ENCODE results near the gene KRT32.

The KRT32 gene

GRCh38 chr17:41466988-41467387 lies at the start of gene KRT32:
KRT32 (minus strand) TSS chr17:41467386; CDS start chr17:41467325, 61 bp downstream.
- H3K4me3 ChIP-seq (ENCODE audit: low read depth in 1 of 2, low read length in 2 of 2), result no peak within 1 kb of the TSS
- H3K9ac ChIP-seq (ENCODE audit: low read depth in 1 of 2, low read length in 2 of 2), result no peak within 1 kb of the TSS
- no peaks in the 10 kb centered on the region for H3K9me3 ChIP-seq (ENCODE audit: control insufficient read depth in 1 of 2, low read length in 2 of 2)
- H3K27ac ChIP-seq (ENCODE audit: low read depth, low read length), result no peak within 1 kb of the TSS
- H3K36me3 ChIP-seq (ENCODE audit: control insufficient read depth in 1 of 2, insufficient read depth in 2 of 2, low read length in 2 of 2), result no peaks in the 10 kb centered on the region
- no peaks in the 10 kb centered on the region for H3K27me3 ChIP-seq (ENCODE audit: control insufficient read depth in 1 of 2, insufficient read depth in 2 of 2, low read length in 2 of 2)
- no peaks in the 10 kb centered on the region for H3K4me1 ChIP-seq (ENCODE audit: control insufficient read depth in 1 of 2, insufficient read depth in 2 of 2, low read length in 2 of 2)

GRCh38 chr17:41516830-41517283 lies 49.7 kb upstream of the KRT32 start:
- Histone ChIP-seq H3K4me3 (ENCODE audit: low read depth in 1 of 2, low read length in 2 of 2) (no peak overlapping the region), H3K27ac (ENCODE audit: low read depth, low read length) (no peak overlapping the region), H3K9me3 (ENCODE audit: control insufficient read depth in 1 of 2, low read length in 2 of 2) (no peaks in the 10 kb centered on the region), H3K4me1 (ENCODE audit: control insufficient read depth in 1 of 2, insufficient read depth in 2 of 2, low read length in 2 of 2) (peaks cover 32 to 35% of the 10 kb centered on the region in 2 donors), H3K27me3 (ENCODE audit: control insufficient read depth in 1 of 2, insufficient read depth in 2 of 2, low read length in 2 of 2) (no peaks in the 10 kb centered on the region), H3K36me3 (ENCODE audit: control insufficient read depth in 1 of 2, insufficient read depth in 2 of 2, low read length in 2 of 2) (no peaks in the 10 kb centered on the region), H3K9ac (ENCODE audit: low read depth in 1 of 2, low read length in 2 of 2) (no peak overlapping the region)

- Histone ChIP-seq H3K36me3 (ENCODE audit: control insufficient read depth in 1 of 2, insufficient read depth in 2 of 2, low read length in 2 of 2) (no peaks in the 10 kb centered on the region), H3K27me3 (ENCODE audit: control insufficient read depth in 1 of 2, insufficient read depth in 2 of 2, low read length in 2 of 2) (no peaks in the 10 kb centered on the region), H3K9me3 (ENCODE audit: control insufficient read depth in 1 of 2, low read length in 2 of 2) (no peaks in the 10 kb centered on the region), H3K27ac (ENCODE audit: low read depth, low read length) (no peak overlapping the region), H3K4me3 (ENCODE audit: low read depth in 1 of 2, low read length in 2 of 2) (no peak overlapping the region), H3K4me1 (ENCODE audit: control insufficient read depth in 1 of 2, insufficient read depth in 2 of 2, low read length in 2 of 2) (peaks cover 32 to 35% of the 10 kb centered on the region in 2 donors), H3K9ac (ENCODE audit: low read depth in 1 of 2, low read length in 2 of 2) (no peak overlapping the region)
Measured at GRCh38 chr17:41516147-41516829, 49.1 kb upstream of the KRT32 start.

GRCh38 chr17:41513168-41513547 lies 46.0 kb upstream of the KRT32 start:
- Histone ChIP-seq H3K27me3 (ENCODE audit: control insufficient read depth in 1 of 2, insufficient read depth in 2 of 2, low read length in 2 of 2) (no peaks in the 10 kb centered on the region), H3K4me1 (ENCODE audit: control insufficient read depth in 1 of 2, insufficient read depth in 2 of 2, low read length in 2 of 2) (peaks cover 20 to 22% of the 10 kb centered on the region in 2 donors), H3K9me3 (ENCODE audit: control insufficient read depth in 1 of 2, low read length in 2 of 2) (no peaks in the 10 kb centered on the region), H3K4me3 (ENCODE audit: low read depth in 1 of 2, low read length in 2 of 2) (no peak overlapping the region), H3K27ac (ENCODE audit: low read depth, low read length) (no peak overlapping the region), H3K9ac (ENCODE audit: low read depth in 1 of 2, low read length in 2 of 2) (no peak overlapping the region), H3K36me3 (ENCODE audit: control insufficient read depth in 1 of 2, insufficient read depth in 2 of 2, low read length in 2 of 2) (no peaks in the 10 kb centered on the region)

- H3K9me3 ChIP-seq (ENCODE audit: control insufficient read depth in 1 of 2, low read length in 2 of 2), result no peaks in the 10 kb centered on the region
- no peaks in the 10 kb centered on the region for H3K36me3 ChIP-seq (ENCODE audit: control insufficient read depth in 1 of 2, insufficient read depth in 2 of 2, low read length in 2 of 2)
- peaks cover 20 to 22% of the 10 kb centered on the region in 2 donors for H3K4me1 ChIP-seq (ENCODE audit: control insufficient read depth in 1 of 2, insufficient read depth in 2 of 2, low read length in 2 of 2)
- H3K4me3 ChIP-seq (ENCODE audit: low read depth in 1 of 2, low read length in 2 of 2), result no peak overlapping the region
- H3K27me3 ChIP-seq (ENCODE audit: control insufficient read depth in 1 of 2, insufficient read depth in 2 of 2, low read length in 2 of 2), result no peaks in the 10 kb centered on the region
- H3K9ac ChIP-seq (ENCODE audit: low read depth in 1 of 2, low read length in 2 of 2), result no peak overlapping the region
- H3K27ac ChIP-seq (ENCODE audit: low read depth, low read length), result no peak overlapping the region
Measured at GRCh38 chr17:41512546-41513167, 45.5 kb upstream of the KRT32 start.

- no peak overlapping the region for H3K4me3 ChIP-seq (ENCODE audit: low read depth in 1 of 2, low read length in 2 of 2)
Measured at GRCh38 chr17:41511716-41512115, 44.5 kb upstream of the KRT32 start.

GRCh38 chr17:41511116-41511515 lies 43.9 kb upstream of the KRT32 start:
- Histone ChIP-seq H3K9me3 (ENCODE audit: control insufficient read depth in 1 of 2, low read length in 2 of 2) (no peaks in the 10 kb centered on the region), H3K36me3 (ENCODE audit: control insufficient read depth in 1 of 2, insufficient read depth in 2 of 2, low read length in 2 of 2) (no peaks in the 10 kb centered on the region), H3K27me3 (ENCODE audit: control insufficient read depth in 1 of 2, insufficient read depth in 2 of 2, low read length in 2 of 2) (peaks cover 0 to 3% of the 10 kb centered on the region in 2 donors), H3K4me1 (ENCODE audit: control insufficient read depth in 1 of 2, insufficient read depth in 2 of 2, low read length in 2 of 2) (peaks cover 20 to 25% of the 10 kb centered on the region in 2 donors), H3K4me3 (ENCODE audit: low read depth in 1 of 2, low read length in 2 of 2) (no peak overlapping the region), H3K9ac (ENCODE audit: low read depth in 1 of 2, low read length in 2 of 2) (peak overlapping the region in 1 of 2 donors; percentile 13), H3K27ac (ENCODE audit: low read depth, low read length) (no peak overlapping the region)

More at GRCh38 chr17:41511716-41512115, 44.5 kb upstream of the KRT32 start:
- Histone ChIP-seq H3K27me3 (ENCODE audit: control insufficient read depth in 1 of 2, insufficient read depth in 2 of 2, low read length in 2 of 2) (no peaks in the 10 kb centered on the region), H3K4me1 (ENCODE audit: control insufficient read depth in 1 of 2, insufficient read depth in 2 of 2, low read length in 2 of 2) (peaks cover 20 to 22% of the 10 kb centered on the region in 2 donors), H3K36me3 (ENCODE audit: control insufficient read depth in 1 of 2, insufficient read depth in 2 of 2, low read length in 2 of 2) (no peaks in the 10 kb centered on the region), H3K9me3 (ENCODE audit: control insufficient read depth in 1 of 2, low read length in 2 of 2) (no peaks in the 10 kb centered on the region), H3K27ac (ENCODE audit: low read depth, low read length) (no peak overlapping the region), H3K9ac (ENCODE audit: low read depth in 1 of 2, low read length in 2 of 2) (no peak overlapping the region)

GRCh38 chr17:41510251-41511065 lies 43.3 kb upstream of the KRT32 start:
- Histone ChIP-seq H3K27me3 (ENCODE audit: control insufficient read depth in 1 of 2, insufficient read depth in 2 of 2, low read length in 2 of 2) (peaks cover 0 to 3% of the 10 kb centered on the region in 2 donors), H3K4me3 (ENCODE audit: low read depth in 1 of 2, low read length in 2 of 2) (no peak overlapping the region), H3K4me1 (ENCODE audit: control insufficient read depth in 1 of 2, insufficient read depth in 2 of 2, low read length in 2 of 2) (peaks cover 20 to 31% of the 10 kb centered on the region in 2 donors), H3K36me3 (ENCODE audit: control insufficient read depth in 1 of 2, insufficient read depth in 2 of 2, low read length in 2 of 2) (no peaks in the 10 kb centered on the region), H3K27ac (ENCODE audit: low read depth, low read length) (no peak overlapping the region), H3K9ac (ENCODE audit: low read depth in 1 of 2, low read length in 2 of 2) (no peak overlapping the region), H3K9me3 (ENCODE audit: control insufficient read depth in 1 of 2, low read length in 2 of 2) (no peaks in the 10 kb centered on the region)

- Histone ChIP-seq H3K4me3 (ENCODE audit: low read depth in 1 of 2, low read length in 2 of 2) (no peak overlapping the region), H3K27ac (ENCODE audit: low read depth, low read length) (no peak overlapping the region), H3K4me1 (ENCODE audit: control insufficient read depth in 1 of 2, insufficient read depth in 2 of 2, low read length in 2 of 2) (peaks cover 20 to 31% of the 10 kb centered on the region in 2 donors)
Measured at GRCh38 chr17:41507315-41507880, 40.2 kb upstream of the KRT32 start.

More at GRCh38 chr17:41507315-41507880, 40.2 kb upstream of the KRT32 start:
- Histone ChIP-seq H3K9me3 (ENCODE audit: control insufficient read depth in 1 of 2, low read length in 2 of 2) (no peaks in the 10 kb centered on the region), H3K36me3 (ENCODE audit: control insufficient read depth in 1 of 2, insufficient read depth in 2 of 2, low read length in 2 of 2) (no peaks in the 10 kb centered on the region), H3K27me3 (ENCODE audit: control insufficient read depth in 1 of 2, insufficient read depth in 2 of 2, low read length in 2 of 2) (peaks cover 0 to 3% of the 10 kb centered on the region in 2 donors), H3K9ac (ENCODE audit: low read depth in 1 of 2, low read length in 2 of 2) (no peak overlapping the region)

Measured in duodenal mucosa (tissue), 2 donors.